OCI-LY3 (cell line): ENCODE data around the gene WNT11.

Experiments used
- H2AFZ ChIP-seq: fragments of 200-600, 300-600 bp; shearing (Covaris generic); 2 replicates; pipeline ENCODE4 v1.6.0; 2014; ENCODE audit warnings: antibody characterized with exemption, low read depth, low read length
- H3K27ac ChIP-seq: fragments of 200-600, 300-600 bp; sonication (generic); 2 replicates; pipeline ENCODE4 v1.5.1; 2014; ENCODE audit warnings: mild to moderate bottlenecking, low read length, moderate library complexity, mixed read lengths
- H3K27me3 ChIP-seq: fragments of 200-600, 300-600 bp; sonication (generic); 2 replicates; pipeline ENCODE4 v1.6.1; 2014; ENCODE audit warnings: low read depth, low read length, mixed read lengths
- H3K36me3 ChIP-seq: fragments of 200-600, 300-600 bp; sonication (generic); replicated peaks from 2 replicates; pipeline ENCODE3; 2014; ENCODE audit warnings: low read depth, low read length, mixed read lengths
- H3K4me1 ChIP-seq: fragments of 300-600, 200-600 bp; sonication (generic); 2 replicates; pipeline ENCODE4 v1.6.1; 2014; ENCODE audit warnings: low read length, mixed read lengths
- H3K4me2 ChIP-seq: fragments of 200-600, 300-600 bp; sonication (generic); 2 replicates; pipeline ENCODE4 v1.6.1; 2014; ENCODE audit warnings: low read length, mixed read lengths
- H3K4me3 ChIP-seq: fragments of 300-600, 200-600 bp; sonication (generic); 2 replicates; pipeline ENCODE4 v1.5.1; 2014; ENCODE audit warnings: antibody characterized with exemption, mild to moderate bottlenecking, low read length, moderate library complexity
- H3K79me2 ChIP-seq: fragments of 300-600, 200-600 bp; shearing (Covaris generic); 2 replicates; pipeline ENCODE4 v1.6.1; 2014; ENCODE audit warnings: mild to moderate bottlenecking, low read length, mixed read lengths
- H3K9ac ChIP-seq: fragments of 300-600, 200-600 bp; shearing (Covaris generic); 2 replicates; pipeline ENCODE4 v1.6.0; 2014; ENCODE audit warnings: mild to moderate bottlenecking, low read length, moderate library complexity
- H3K9me3 ChIP-seq: fragments of 200-600, 300-600 bp; shearing (Covaris generic); 2 replicates; pipeline ENCODE4 v1.6.1; 2014; ENCODE audit warnings: low read length, mixed read lengths; ENCODE audit not compliant: insufficient read depth
- H4K20me1 ChIP-seq: fragments of 200-600, 300-600 bp; sonication (generic); 2 replicates; pipeline ENCODE4 v1.6.1; 2016; ENCODE audit warnings: low read length, mixed read lengths; ENCODE audit not compliant: insufficient read depth
- CTCF ChIP-seq: fragments of 200-600, 300-600 bp; sonication (generic); IDR thresholded peaks from 2 replicates; pipeline ENCODE4 v1.5.1; 2014; ENCODE audit warnings: antibody characterized with exemption, low read length, low read depth
- EZH2phosphoT487 ChIP-seq: fragments of 200-600 bp; shearing (Covaris generic); IDR thresholded peaks from 2 replicates; pipeline ENCODE4 v1.6.1; 2018; ENCODE audit warnings: antibody characterized with exemption, mixed run types, low read depth

Gene WNT11

GRCh38 chr11:76193219-76193618 is 13.1 kb downstream of the WNT11 start:
- TF ChIP-seq CTCF (no peak), EZH2phosphoT487 (no peak)

GRCh38 chr11:76190376-76190775 is 15.9 kb downstream of the WNT11 start:
- H3K4me1 ChIP-seq = no peaks in the 10 kb centered on the region

More at GRCh38 chr11:76193219-76193618, 13.1 kb downstream of the WNT11 start:
- no peak overlapping the region for H2AFZ ChIP-seq
- H3K9ac ChIP-seq = no peak overlapping the region
- no peaks in the 10 kb centered on the region for H4K20me1 ChIP-seq
- H3K27me3 ChIP-seq = no peaks in the 10 kb centered on the region
- no peak overlapping the region for H3K4me2 ChIP-seq
- H3K4me3 ChIP-seq = no peak overlapping the region
- no peaks in the 10 kb centered on the region for H3K9me3 ChIP-seq
- H3K4me1 ChIP-seq = no peaks in the 10 kb centered on the region
- H3K36me3 ChIP-seq = no peaks in the 10 kb centered on the region
- no peaks in the 10 kb centered on the region for H3K79me2 ChIP-seq
- H3K27ac ChIP-seq = no peak overlapping the region

GRCh38 chr11:76189682-76190081 is 16.6 kb downstream of the WNT11 start:
- H2AFZ ChIP-seq = no peak overlapping the region
- no peak overlapping the region for H3K9ac ChIP-seq
- H4K20me1 ChIP-seq = no peaks in the 10 kb centered on the region
- peaks cover 5% of the 10 kb centered on the region for H3K4me1 ChIP-seq
- no peak overlapping the region for H3K27ac ChIP-seq
- no peak overlapping the region for H3K4me2 ChIP-seq
- H3K4me3 ChIP-seq = no peak overlapping the region
- TF ChIP-seq CTCF = no peak
- H3K36me3 ChIP-seq = no peaks in the 10 kb centered on the region
- no peaks in the 10 kb centered on the region for H3K79me2 ChIP-seq
- no peaks in the 10 kb centered on the region for H3K27me3 ChIP-seq
- H3K9me3 ChIP-seq = no peaks in the 10 kb centered on the region

More at GRCh38 chr11:76190376-76190775, 15.9 kb downstream of the WNT11 start:
- H4K20me1 ChIP-seq = no peaks in the 10 kb centered on the region
- no peaks in the 10 kb centered on the region for H3K27me3 ChIP-seq
- TF ChIP-seq CTCF = no peak
- no peak for TF ChIP-seq EZH2phosphoT487
- no peak overlapping the region for H3K4me2 ChIP-seq
- H3K36me3 ChIP-seq = no peaks in the 10 kb centered on the region
- no peaks in the 10 kb centered on the region for H3K9me3 ChIP-seq
- H3K27ac ChIP-seq = no peak overlapping the region
- H3K9ac ChIP-seq = no peak overlapping the region
- H3K4me3 ChIP-seq = no peak overlapping the region
- no peak overlapping the region for H2AFZ ChIP-seq
- no peaks in the 10 kb centered on the region for H3K79me2 ChIP-seq

GRCh38 chr11:76188873-76189272 is 17.4 kb downstream of the WNT11 start:
- no peak for TF ChIP-seq CTCF
- no peak for TF ChIP-seq EZH2phosphoT487
- H3K4me2 ChIP-seq = no peak overlapping the region
- no peaks in the 10 kb centered on the region for H3K79me2 ChIP-seq
- no peaks in the 10 kb centered on the region for H4K20me1 ChIP-seq
- peaks cover 5% of the 10 kb centered on the region for H3K4me1 ChIP-seq
- H3K9me3 ChIP-seq = no peaks in the 10 kb centered on the region
- no peak overlapping the region for H3K27ac ChIP-seq
- H3K36me3 ChIP-seq = no peaks in the 10 kb centered on the region
- no peaks in the 10 kb centered on the region for H3K27me3 ChIP-seq
- H3K9ac ChIP-seq = no peak overlapping the region
- no peak overlapping the region for H3K4me3 ChIP-seq
- no peak overlapping the region for H2AFZ ChIP-seq
